ENCODE measurements around the gene BAHCC1.

The BAHCC1 gene

DNA sequence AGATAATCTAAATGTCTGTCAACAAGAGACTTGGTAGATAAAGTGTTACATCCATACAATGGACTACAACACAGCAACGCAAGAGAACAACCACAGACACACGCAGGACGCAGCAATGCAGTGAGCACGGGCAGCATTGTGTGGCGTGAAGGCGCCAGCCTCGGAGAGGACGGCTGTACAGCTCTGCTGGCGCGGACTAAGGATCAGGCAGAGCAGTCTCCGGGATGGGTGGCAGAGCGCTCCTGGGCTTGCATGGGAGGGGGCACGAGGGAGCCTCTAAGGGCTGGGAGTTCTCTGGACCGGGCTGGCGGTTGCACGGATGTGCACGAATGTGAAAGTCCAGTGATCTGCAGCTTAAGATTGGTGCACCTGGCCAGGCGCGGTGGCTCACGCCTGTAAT, 82.9 kb downstream of the BAHCC1 start:
- DNase-seq = no peak

GRCh38 chr17:81479175-81480071, 84.2 kb downstream of the BAHCC1 start:
- no peak for DNase-seq
- intact Hi-C loops (cut with DNase I) = loop anchor here (5.0 kb wide), 2 partner anchors 77 to 182 kb away; partner anchors contain the start of gene SLC38A10

More for the DNA sequence above, 82.9 kb downstream of the BAHCC1 start:
- intact Hi-C loops (cut with DNase I) = no loop called here

DNA sequence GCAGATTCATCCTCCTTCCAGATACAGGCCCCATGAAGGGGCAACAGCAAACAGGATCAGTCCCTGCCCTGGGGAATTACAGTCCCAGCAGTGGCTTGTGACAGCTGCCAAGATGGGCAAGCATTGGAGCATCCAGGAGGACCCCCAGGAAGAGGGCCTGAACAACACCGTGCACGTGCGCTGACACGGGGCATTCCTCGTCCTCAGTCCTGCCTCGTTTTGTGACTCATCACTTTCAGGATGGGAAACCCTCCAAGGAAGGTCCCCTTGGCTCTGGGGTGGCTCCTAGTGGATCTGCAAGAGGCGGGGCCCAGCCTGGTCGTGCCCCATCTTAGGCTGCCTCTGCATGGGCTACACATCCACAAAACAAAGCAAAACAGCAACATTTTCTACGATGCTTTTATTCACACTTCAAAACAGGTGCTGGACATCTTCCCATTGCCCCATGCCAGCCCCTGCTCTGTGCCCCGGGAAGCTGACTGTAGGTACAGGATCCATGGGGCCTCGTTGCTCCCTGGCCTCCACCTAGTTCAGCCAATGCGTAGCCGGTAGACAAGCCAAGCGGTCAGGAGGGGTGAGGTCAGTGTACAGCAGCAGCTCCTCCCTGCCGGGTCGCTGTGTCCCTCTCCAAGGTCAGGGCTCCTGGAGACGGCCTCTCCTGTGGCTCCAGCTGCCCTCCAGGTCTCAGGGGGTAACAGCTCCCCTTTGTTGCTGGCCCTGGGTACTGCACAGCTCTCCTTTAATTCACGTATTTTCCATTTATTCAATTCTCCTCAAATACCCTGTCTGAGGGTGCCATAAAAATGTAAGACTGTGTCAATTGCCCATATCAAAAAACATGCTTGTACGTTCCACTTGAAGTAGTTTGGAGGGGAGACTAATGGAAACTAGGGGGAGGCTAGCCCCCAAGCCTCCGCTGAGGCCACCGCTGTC, 85.1 kb downstream of the BAHCC1 start:
- intact Hi-C loops (cut with DNase I) = loop anchor here (5.0 kb wide), 2 partner anchors 78 to 183 kb away; partner anchors contain the start of gene SLC38A10
- peak in 1 of 42 donors; percentile 13 for DNase-seq

- DNase-seq = peak; percentile 49 to 90 (median 82)
- intact Hi-C loops (cut with DNase I) = loop anchor here (5.0 kb wide), 2 partner anchors 79 to 184 kb away; partner anchors contain the start of gene SLC38A10
These were observed 86.0 kb downstream of the BAHCC1 start for GRCh38 chr17:81481073-81481799.

DNA sequence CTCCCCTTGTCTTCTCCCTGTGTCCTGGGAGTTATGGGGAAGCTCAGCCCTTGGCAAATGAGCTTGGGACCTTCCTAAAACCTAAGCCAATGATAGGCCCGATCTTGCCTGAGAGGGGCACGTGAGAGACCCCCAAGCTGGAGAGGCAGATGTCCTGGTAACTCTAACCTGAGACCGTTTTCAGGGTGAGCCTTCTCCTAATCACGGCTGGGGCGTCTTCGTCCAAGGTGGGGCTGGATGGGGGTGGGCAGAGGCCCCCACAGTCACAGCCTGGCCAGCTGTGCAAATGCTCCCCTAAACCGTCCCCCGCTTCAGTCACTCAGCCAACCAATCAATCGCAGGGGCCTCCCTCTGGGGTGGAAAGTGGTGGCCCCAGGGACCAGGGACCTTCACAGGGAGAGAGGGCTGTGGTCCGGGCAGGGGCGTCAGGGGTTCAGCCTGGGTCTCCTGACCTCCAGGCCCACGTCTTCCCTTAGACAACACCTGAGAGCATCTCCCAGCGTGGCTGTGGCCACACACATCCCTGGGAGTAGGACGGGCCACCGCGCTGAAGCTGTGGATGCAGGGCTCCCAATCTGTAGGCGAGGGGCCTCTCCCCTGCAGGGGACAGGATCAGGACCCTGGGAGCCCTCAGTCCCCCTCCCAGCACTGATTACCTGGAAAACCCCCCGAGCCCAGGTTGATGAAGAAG, 86.7 kb downstream of the BAHCC1 start:
- intact Hi-C loops (cut with DNase I) = loop anchor here (5.0 kb wide), 2 partner anchors 80 to 185 kb away; partner anchors contain the start of gene SLC38A10
- DNase-seq = no peak

- intact Hi-C loops (cut with DNase I) = loop anchor here (5.0 kb wide), 2 partner anchors 80 to 185 kb away; partner anchors contain the start of gene SLC38A10
- no peak for DNase-seq
These were observed 87.4 kb downstream of the BAHCC1 start for GRCh38 chr17:81482673-81483072.

DNA sequence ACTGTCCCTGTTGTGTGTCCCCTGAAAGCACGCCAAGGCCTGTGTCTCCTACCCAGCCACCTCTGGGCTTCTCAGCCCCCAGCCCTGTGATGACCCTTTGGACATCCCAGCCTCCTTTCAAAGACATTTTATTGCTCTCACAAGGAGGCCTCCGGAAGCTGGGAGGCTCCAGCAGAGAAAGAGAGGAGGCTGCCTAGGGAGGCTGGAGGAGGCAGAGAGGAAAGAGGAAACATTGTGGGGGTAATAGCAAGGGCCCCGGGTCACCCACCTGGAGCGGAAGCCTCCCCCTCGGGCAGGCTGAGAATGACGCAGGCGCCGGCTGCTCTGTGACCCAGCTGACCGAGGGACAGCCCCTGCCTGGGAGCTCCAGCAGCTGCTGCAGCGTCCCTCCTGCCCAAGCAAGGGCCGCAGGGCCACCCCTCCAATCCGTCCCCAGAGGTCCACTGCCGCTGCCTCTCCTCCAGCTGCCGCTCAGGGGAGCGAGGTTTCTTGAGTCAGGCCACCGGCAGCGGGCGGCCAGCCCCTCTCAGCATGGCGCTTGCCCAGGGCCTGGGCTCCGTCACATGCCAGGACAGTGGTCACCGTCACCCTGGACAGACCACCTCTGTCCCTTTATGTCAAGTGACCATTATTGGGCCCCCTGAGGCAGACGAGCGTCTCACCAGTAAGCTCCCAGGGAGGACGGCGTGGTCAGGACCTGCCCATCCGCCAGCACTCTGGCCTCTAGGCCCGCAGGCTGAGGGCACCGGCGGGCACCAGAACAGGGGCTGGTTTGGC, 88.0 kb downstream of the BAHCC1 start:
- DNase-seq = no peak
- intact Hi-C loops (cut with DNase I) = loop anchor here (5.0 kb wide), 2 partner anchors 81 to 186 kb away; partner anchors contain the start of gene SLC38A10

DNA sequence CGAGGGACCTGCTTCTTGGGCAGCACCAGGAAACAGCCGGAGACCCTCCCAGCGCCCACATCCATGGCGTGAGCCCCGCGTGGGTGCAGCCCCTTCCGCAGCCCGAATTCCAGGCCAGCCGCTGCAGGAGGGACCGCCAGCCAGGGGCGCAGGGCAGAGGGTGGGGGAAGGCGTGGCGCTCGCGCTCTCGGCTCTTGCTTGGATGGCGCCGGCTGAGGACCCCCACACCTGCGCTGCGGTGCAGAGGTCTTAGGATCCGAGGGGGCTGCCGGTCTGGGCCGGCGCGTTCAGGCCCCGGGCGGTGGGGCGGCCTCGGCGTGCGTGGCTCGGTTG, 88.6 kb downstream of the BAHCC1 start:
- intact Hi-C loops (cut with DNase I) = loop anchor here (5.0 kb wide), 2 partner anchors 82 to 187 kb away; partner anchors contain the start of gene SLC38A10
- DNase-seq = peak in 2 of 42 donors; percentile 16 to 23

- DNase-seq = peak; percentile 69 to 96 (median 91)
- intact Hi-C loops (cut with DNase I) = loop anchor here (5.0 kb wide), 2 partner anchors 82 to 187 kb away; partner anchors contain the start of gene SLC38A10
These were observed 89.1 kb downstream of the BAHCC1 start for GRCh38 chr17:81484195-81484979.

DNA sequence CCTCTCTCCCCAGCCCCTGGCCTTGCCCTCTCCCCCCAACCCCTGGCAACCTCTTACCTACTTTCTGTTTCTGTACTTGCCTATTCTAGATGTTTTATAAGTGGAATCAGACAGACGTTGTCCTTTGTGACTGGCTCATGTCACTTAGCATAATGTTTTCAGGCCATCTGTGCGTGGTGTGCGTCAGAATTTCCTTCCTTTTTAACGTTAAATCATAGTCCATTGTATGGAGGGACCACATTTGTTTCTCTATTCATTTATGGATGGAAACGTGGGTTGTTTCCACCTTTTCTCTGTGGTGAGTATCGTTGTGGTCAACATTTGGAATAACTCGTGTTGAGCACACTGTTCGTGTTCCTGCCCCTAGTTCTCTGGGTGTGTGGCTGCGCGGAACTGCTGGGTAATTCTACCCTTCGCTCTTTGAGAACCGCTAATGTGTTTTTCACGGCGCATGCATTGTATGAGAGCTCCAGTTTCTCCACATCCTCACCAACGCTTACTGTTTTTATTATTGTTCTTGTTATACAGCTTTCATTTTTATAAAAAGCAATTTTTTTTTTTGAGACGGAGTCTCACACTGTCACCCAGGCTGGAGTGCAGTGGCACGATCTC, 91.0 kb downstream of the BAHCC1 start:
- intact Hi-C loops (cut with DNase I) = loop anchor here (5.0 kb wide), 1 partner anchor 234 kb away; no protein-coding TSS in a partner anchor
- no peak for DNase-seq

GRCh38 chr17:81487089-81487486, 91.8 kb downstream of the BAHCC1 start:
- intact Hi-C loops (cut with DNase I) = loop anchor here (5.0 kb wide), 1 partner anchor 235 kb away; no protein-coding TSS in a partner anchor
- DNase-seq = no peak

DNA sequence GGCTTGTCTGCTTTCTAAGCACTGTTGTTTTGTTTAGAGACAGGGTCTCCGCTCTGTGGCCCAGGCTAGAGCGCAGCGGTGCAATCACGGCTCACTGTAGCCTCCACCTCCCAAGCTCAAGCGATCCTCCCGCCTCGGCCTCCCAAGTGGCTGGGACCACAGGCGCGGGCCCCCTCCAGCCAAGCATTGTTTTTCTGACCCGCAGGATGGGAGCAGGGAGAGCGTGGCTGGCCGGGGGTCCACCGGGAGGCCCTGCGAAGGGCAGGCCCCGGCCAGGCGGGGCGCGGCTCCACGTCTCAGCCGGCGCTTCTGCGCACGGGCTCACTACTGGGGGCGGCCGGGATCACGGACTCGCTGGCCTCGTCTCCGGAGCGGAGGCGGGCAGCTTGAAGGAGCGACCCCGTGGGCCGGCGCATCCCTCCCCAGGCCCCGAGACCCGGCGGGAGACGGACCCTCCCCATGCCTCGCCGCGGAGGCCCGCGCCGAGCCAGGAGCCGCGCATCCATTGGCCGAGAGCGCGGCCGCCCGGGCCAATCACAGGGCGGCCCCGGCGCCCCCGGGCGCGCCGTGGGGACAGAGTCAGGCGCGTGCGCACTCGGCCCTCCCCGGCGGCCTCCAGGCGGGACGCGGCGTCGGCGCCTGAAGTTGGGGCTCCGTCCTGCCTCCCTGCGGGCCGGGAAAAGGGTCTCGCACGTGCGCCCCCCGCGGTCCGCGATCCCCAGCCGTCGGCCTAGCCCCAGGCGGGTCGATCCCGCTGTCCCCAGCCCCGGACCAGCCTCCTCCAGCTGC, 92.4 kb downstream of the BAHCC1 start:
- intact Hi-C loops (cut with DNase I) = loop anchor here (5.0 kb wide), 1 partner anchor 235 kb away; no protein-coding TSS in a partner anchor
- peak in 41 of 42 donors; percentile 37 to 92 (median 82) for DNase-seq

DNA sequence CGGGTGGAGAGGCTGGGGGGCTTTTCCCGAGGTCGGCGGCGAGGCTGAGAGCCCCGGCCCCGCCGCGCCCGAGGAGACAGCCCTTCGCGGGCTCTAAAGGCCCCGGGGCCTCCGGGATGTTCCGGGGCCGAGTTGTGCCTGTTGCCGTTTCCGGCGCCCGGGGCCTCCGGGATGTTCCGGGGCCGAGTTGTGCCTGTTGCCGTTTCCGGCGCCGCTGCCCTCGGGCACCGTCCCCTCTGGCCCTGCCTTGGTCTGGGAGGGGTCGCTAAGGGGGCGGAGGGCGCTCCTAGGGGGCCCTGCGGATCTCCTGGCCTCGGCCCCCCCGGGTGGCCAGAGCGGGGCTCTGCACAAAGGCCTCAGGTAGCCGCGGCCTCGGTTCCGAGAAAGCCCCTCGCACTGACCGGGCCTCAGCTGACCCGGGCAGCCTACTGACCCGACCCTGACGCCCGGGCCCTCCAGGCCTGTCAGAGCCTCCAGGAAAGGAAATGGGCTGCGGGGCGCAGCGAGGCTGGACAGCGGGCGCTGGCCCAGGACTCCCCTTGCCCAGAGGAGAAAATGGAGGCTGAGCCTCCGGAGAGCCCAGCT, 93.1 kb downstream of the BAHCC1 start:
- peak in 1 of 42 donors; percentile 19 for DNase-seq
- intact Hi-C loops (cut with DNase I) = loop anchor here (5.0 kb wide), 1 partner anchor 236 kb away; no protein-coding TSS in a partner anchor

Measured in head of caudate nucleus (tissue), 42 donors.